Measurements from ENCODE around the gene LCP2. TPM values are rescaled to one million over a fixed set of nuclear protein-coding genes. Genes with fewer than 3 reads are reported as not detected.
A peak's percentile ranks its signal among the peaks of the same experiment; 100 is the strongest.

LCP2 gene
- total RNA-seq, 2 experiments from 2014 or later: 154 to 155 TPM

- DNase-seq (no peak), ATAC-seq (ENCODE audit: poor library complexity) (no peak)
- Histone ChIP-seq H3K4me3 (ENCODE audit: low read length) (no peak overlapping the region), H3K27me3 (ENCODE audit: control insufficient read depth in 1 of 2, insufficient read depth in 2 of 2, low read length in 2 of 2) (no peaks in the 10 kb centered on the region), H3K4me1 (ENCODE audit: insufficient read depth, low read length) (peaks cover 79% of the 10 kb centered on the region), H3K36me3 (ENCODE audit: insufficient read depth, low read length) (peaks cover 97% of the 10 kb centered on the region), H3K9me3 (ENCODE audit: control insufficient read depth in 1 of 2, insufficient read depth in 1 of 2, low read length in 2 of 2) (no peaks in the 10 kb centered on the region), H3K27ac (ENCODE audit: low read depth in 1 of 2, low read length in 2 of 2) (peak overlapping the region; percentile 25 to 88)
- POLR2A ChIA-PET: interaction anchor here (6.1 to 6.9 kb wide), 2 partner anchors 28 to 69 kb away, joined by 71 to 112 read pairs; partner anchors contain the start of gene LCP2
- Mint-ChIP-seq H3K27me3 (no peaks in the 10 kb centered on the region), H3K36me3 (ENCODE audit: low read depth) (peaks cover 100% of the 10 kb centered on the region), H3K4me3 (peak overlapping the region; percentile 6), H3K27ac (peak overlapping the region; percentile 96), H3K4me1 (ENCODE audit: low read depth) (peaks cover 94% of the 10 kb centered on the region), H3K9me3 (no peaks in the 10 kb centered on the region)
- intact Hi-C loops (cut with DNase I, micrococcal nuclease): loop anchor here in 1 of 2 experiments (2.0 kb wide), 2 partner anchors 15 to 37 kb away; no protein-coding TSS in a partner anchor
- CTCF ChIA-PET: interaction anchor here (1.2 kb wide), 1 partner anchor 38 kb away, joined by 6 read pairs; no protein-coding TSS in a partner anchor
- no peak for TF ChIP-seq CTCF (IDR thresholded peaks at IDR 0.05)
These were observed 33.7 kb downstream of the LCP2 start for GRCh38 chr5:170263906-170264305.

GRCh38 chr5:170262061-170263045, 35.2 kb downstream of the LCP2 start:
- peak overlapping the region; percentile 11 for H3K4me3 ChIP-seq (ENCODE audit: low read length)
- no peaks in the 10 kb centered on the region for H3K27me3 ChIP-seq (ENCODE audit: control insufficient read depth in 1 of 2, insufficient read depth in 2 of 2, low read length in 2 of 2)
- H3K4me1 Mint-ChIP-seq (ENCODE audit: low read depth): peaks cover 91% of the 10 kb centered on the region
- peaks cover 63% of the 10 kb centered on the region for H3K4me1 ChIP-seq (ENCODE audit: insufficient read depth, low read length)
- H3K36me3 ChIP-seq (ENCODE audit: insufficient read depth, low read length): peaks cover 99% of the 10 kb centered on the region
- POLR2A ChIA-PET: interaction anchor here (0.9 to 3.6 kb wide), 19 partner anchors 11 to 76 kb away, joined by 3 to 57 read pairs (median 14); partner anchors contain the start of gene LCP2
- intact Hi-C loops (cut with DNase I, micrococcal nuclease): loop anchor here in 1 of 2 experiments (1.0 to 2.0 kb wide), 3 partner anchors 8 to 36 kb away; no protein-coding TSS in a partner anchor
- peaks cover 100% of the 10 kb centered on the region for H3K36me3 Mint-ChIP-seq (ENCODE audit: low read depth)
- H3K27me3 Mint-ChIP-seq: no peaks in the 10 kb centered on the region
- ATAC-seq (ENCODE audit: poor library complexity): peak; percentile 88
- peak overlapping the region; percentile 62 to 88 for H3K27ac ChIP-seq (ENCODE audit: low read depth in 1 of 2, low read length in 2 of 2)
- peak in 9 of 14 experiments; percentile 40 to 88 (median 61) for DNase-seq
- CTCF ChIA-PET: interaction anchor here (0.7 to 2.8 kb wide), 5 partner anchors 10 to 77 kb away, joined by 3 to 18 read pairs (median 8); no protein-coding TSS in a partner anchor
- H3K27ac Mint-ChIP-seq: peak overlapping the region; percentile 96
- no peaks in the 10 kb centered on the region for H3K9me3 Mint-ChIP-seq
- peak overlapping the region; percentile 52 for H3K4me3 Mint-ChIP-seq
- H3K9me3 ChIP-seq (ENCODE audit: control insufficient read depth in 1 of 2, insufficient read depth in 1 of 2, low read length in 2 of 2): no peaks in the 10 kb centered on the region
- no peak for TF ChIP-seq CTCF (IDR thresholded peaks at IDR 0.05)

GRCh38 chr5:170261528-170262043, 36.0 kb downstream of the LCP2 start:
- Histone ChIP-seq H3K9me3 (ENCODE audit: control insufficient read depth in 1 of 2, insufficient read depth in 1 of 2, low read length in 2 of 2) (no peaks in the 10 kb centered on the region), H3K4me3 (ENCODE audit: low read length) (no peak overlapping the region), H3K27ac (ENCODE audit: low read depth in 1 of 2, low read length in 2 of 2) (peak overlapping the region; percentile 62 to 88), H3K36me3 (ENCODE audit: insufficient read depth, low read length) (peaks cover 99% of the 10 kb centered on the region), H3K4me1 (ENCODE audit: insufficient read depth, low read length) (peaks cover 60% of the 10 kb centered on the region), H3K27me3 (ENCODE audit: control insufficient read depth in 1 of 2, insufficient read depth in 2 of 2, low read length in 2 of 2) (no peaks in the 10 kb centered on the region)
- Mint-ChIP-seq H3K4me1 (ENCODE audit: low read depth) (peaks cover 90% of the 10 kb centered on the region), H3K4me3 (peak overlapping the region; percentile 52), H3K9me3 (no peaks in the 10 kb centered on the region), H3K36me3 (ENCODE audit: low read depth) (peaks cover 100% of the 10 kb centered on the region), H3K27me3 (no peaks in the 10 kb centered on the region), H3K27ac (peak overlapping the region; percentile 96)
- TF ChIP-seq CTCF (IDR thresholded peaks at IDR 0.05): no peak
- ChIA-PET CTCF (interaction anchor here (0.7 to 2.8 kb wide), 5 partner anchors 9 to 78 kb away, joined by 3 to 18 read pairs (median 8); no protein-coding TSS in a partner anchor), POLR2A (interaction anchor here (0.9 to 3.6 kb wide), 19 partner anchors 10 to 77 kb away, joined by 3 to 57 read pairs (median 14); partner anchors contain the start of gene LCP2)
- intact Hi-C loops (cut with DNase I, micrococcal nuclease): loop anchor here in 1 of 2 experiments (1.0 to 2.0 kb wide), 3 partner anchors 7 to 35 kb away; no protein-coding TSS in a partner anchor
- no peak for DNase-seq
- ATAC-seq (ENCODE audit: poor library complexity): no peak
